Smooth muscle cell (in vitro differentiated cells): ENCODE data around the gene LAX1. TPM values are rescaled to one million over a fixed set of nuclear protein-coding genes. Genes with fewer than 3 reads are reported as not detected.
A peak's percentile ranks its signal among the peaks of the same experiment; 100 is the strongest.

ENCODE experiments used
- DNase-seq: peaks from one replicate; lab custom pipeline; 2025; ENCODE audit not compliant: unreplicated experiment; lab: John Stamatoyannopoulos, UW
- H2AFZ ChIP-seq: fragments of 200-600 bp; sonication (generic); 2 replicates; pipeline ENCODE4 v1.6.0; 2016; ENCODE audit warnings: antibody characterized with exemption, low read depth, mild to moderate bottlenecking
- H3F3A ChIP-seq: fragments of 200-600 bp; sonication (generic); 2 replicates; pipeline ENCODE4 v1.6.0; 2017; ENCODE audit warnings: antibody characterized with exemption, low read depth
- H3K27ac ChIP-seq: fragments of 200-600 bp; sonication (generic); 2 replicates; pipeline ENCODE4 v1.5.1; 2016; ENCODE audit warnings: low read depth, mild to moderate bottlenecking
- H3K27me3 ChIP-seq: fragments of 200-600 bp; sonication (generic); 2 replicates; pipeline ENCODE4 v1.6.1; 2016; ENCODE audit warnings: low read depth, mild to moderate bottlenecking
- H3K36me3 ChIP-seq: fragments of 200-600 bp; sonication (generic); 2 replicates; pipeline ENCODE4 v1.5.1; 2016; ENCODE audit warnings: low read depth
- H3K4me1 ChIP-seq: fragments of 200-600 bp; sonication (generic); 2 replicates; pipeline ENCODE4 v1.5.1; 2016; ENCODE audit warnings: low read depth
- H3K4me2 ChIP-seq: fragments of 200-600 bp; sonication (generic); 2 replicates; pipeline ENCODE4 v1.6.0; 2016; ENCODE audit warnings: mild to moderate bottlenecking
- H3K4me3 ChIP-seq: fragments of 200-600 bp; sonication (generic); 2 replicates; pipeline ENCODE4 v1.5.1; 2016; ENCODE audit warnings: mild to moderate bottlenecking
- H3K79me2 ChIP-seq: fragments of 200-600 bp; sonication (generic); 2 replicates; pipeline ENCODE4 v1.6.0; 2016; ENCODE audit warnings: low read depth, mild to moderate bottlenecking
- H3K9ac ChIP-seq: fragments of 200-600 bp; sonication (generic); 2 replicates; pipeline ENCODE4 v1.6.0; 2016; ENCODE audit warnings: low read depth
- H3K9me3 ChIP-seq: fragments of 200-600 bp; sonication (generic); replicated peaks from 2 replicates; pipeline ENCODE4 v1.5.1; 2016; ENCODE audit warnings: low read depth
- H4K20me1 ChIP-seq: fragments of 200-600 bp; sonication (generic); 2 replicates; pipeline ENCODE4 v1.6.0; 2016; ENCODE audit warnings: low read depth
- CTCF ChIP-seq: fragments of 200-600 bp; sonication (generic); IDR thresholded peaks from 2 replicates; pipeline ENCODE4 v1.5.1; 2017; ENCODE audit warnings: borderline replicate concordance, mild to moderate bottlenecking, antibody characterized with exemption; ENCODE audit not compliant: insufficient read depth, poor library complexity, severe bottlenecking
- WGBS: methylation state at CpG from one replicate; pipeline ENCODE4 v1.1.7; 2016; ENCODE audit warnings: low lambda C conversion rate; 5-methylcytosine and 5-hydroxymethylcytosine counted together
- polyA plus RNA-seq: library from polyadenylated mRNA; unstranded; fragments of >200 nt; fragmentation: Nextera tagmentation; extraction: Ambion mirVana; gene quantifications from 2 replicates; pipeline ENCODE4 v1.2.1, GENCODE V29; 2016
- total RNA-seq: library from RNA; depleted of rRNA; stranded (reverse); fragments of >200 nt; gene quantifications from 2 replicates; pipeline ENCODE4 v1.2.3, GENCODE V29; 2014

The LAX1 gene
- total and polyA plus RNA-seq, 2 experiments from 2014 or later: 0.27 to 0.36 TPM

GRCh38 chr1:203769505-203770343 lies 4.7 kb downstream of the LAX1 start:
- H3F3A ChIP-seq: peaks cover 7% of the 10 kb centered on the region
- H3K4me1 ChIP-seq: no peaks in the 10 kb centered on the region
- WGBS: 54% methylated on average over 15 of the region's 15 CpGs
- peak overlapping the region; percentile 57 for H3K9ac ChIP-seq
- H3K27me3 ChIP-seq: no peaks in the 10 kb centered on the region
- H2AFZ ChIP-seq: no peak overlapping the region
- peak; percentile 30 for DNase-seq
- no peaks in the 10 kb centered on the region for H3K9me3 ChIP-seq
- H3K79me2 ChIP-seq: no peaks in the 10 kb centered on the region
- H3K27ac ChIP-seq: peak overlapping the region; percentile 96
- H3K36me3 ChIP-seq: no peaks in the 10 kb centered on the region
- H3K4me3 ChIP-seq: no peak overlapping the region
- H3K4me2 ChIP-seq: peak overlapping the region; percentile 50
- H4K20me1 ChIP-seq: no peaks in the 10 kb centered on the region
- TF ChIP-seq CTCF: no peak

GRCh38 chr1:203771901-203772301 lies 6.9 kb downstream of the LAX1 start:
- H3K9ac ChIP-seq: no peak overlapping the region
- no peaks in the 10 kb centered on the region for H3K9me3 ChIP-seq
- H3K4me2 ChIP-seq: peak overlapping the region; percentile 75
- H3K79me2 ChIP-seq: no peaks in the 10 kb centered on the region
- no peak overlapping the region for H2AFZ ChIP-seq
- H3K27me3 ChIP-seq: no peaks in the 10 kb centered on the region
- peak; percentile 12 for DNase-seq
- TF ChIP-seq CTCF: no peak
- no peaks in the 10 kb centered on the region for H3K4me1 ChIP-seq
- WGBS: 22% methylated on average over 7 of the region's 7 CpGs
- no peak overlapping the region for H3K4me3 ChIP-seq
- H3F3A ChIP-seq: peaks cover 7% of the 10 kb centered on the region
- no peaks in the 10 kb centered on the region for H4K20me1 ChIP-seq
- H3K27ac ChIP-seq: peak overlapping the region; percentile 96
- no peaks in the 10 kb centered on the region for H3K36me3 ChIP-seq

- H4K20me1 ChIP-seq: no peaks in the 10 kb centered on the region
- no peak overlapping the region for H3K4me3 ChIP-seq
- H3K36me3 ChIP-seq: no peaks in the 10 kb centered on the region
- TF ChIP-seq CTCF: no peak
- no peak overlapping the region for H3K9ac ChIP-seq
- peaks cover 7% of the 10 kb centered on the region for H3F3A ChIP-seq
- no peak for DNase-seq
- no peak overlapping the region for H2AFZ ChIP-seq
- H3K79me2 ChIP-seq: no peaks in the 10 kb centered on the region
- peak overlapping the region; percentile 96 for H3K27ac ChIP-seq
- no peaks in the 10 kb centered on the region for H3K9me3 ChIP-seq
- no peaks in the 10 kb centered on the region for H3K4me1 ChIP-seq
- H3K27me3 ChIP-seq: no peaks in the 10 kb centered on the region
- H3K4me2 ChIP-seq: no peak overlapping the region
- whole genome bisulfite sequencing: 100% methylated on average over 1 of the region's 1 CpG
Observed at GRCh38 chr1:203772836-203773235, 7.9 kb downstream of the LAX1 start.

GRCh38 chr1:203776636-203777035 lies 11.7 kb downstream of the LAX1 start:
- Histone ChIP-seq H3K9me3 (no peaks in the 10 kb centered on the region), H3K27me3 (no peaks in the 10 kb centered on the region), H3F3A (no peaks in the 10 kb centered on the region), H3K9ac (no peak overlapping the region), H3K36me3 (no peaks in the 10 kb centered on the region), H3K4me2 (no peak overlapping the region), H3K4me1 (no peaks in the 10 kb centered on the region), H3K79me2 (no peaks in the 10 kb centered on the region), H4K20me1 (no peaks in the 10 kb centered on the region), H3K4me3 (no peak overlapping the region), H2AFZ (no peak overlapping the region), H3K27ac (no peak overlapping the region)
- DNase-seq: no peak
- WGBS: 70% methylated on average over 4 of the region's 4 CpGs
- no peak for TF ChIP-seq CTCF
